Stimulated activated CD8-positive, alpha-beta memory T cell treated with anti-CD3 and anti-CD28 coated beads, Interleukin-12 subunit alpha, Interleukin-12 subunit beta, amount 100 ng/mL, for 1 hour (primary cell): ENCODE results near the gene SLC50A1.
"Not testable (repeated sequence)": the region's sequence is repeated elsewhere in the genome, so short reads cannot be mapped to it uniquely, and the experiment has no call there.

Experiments
- DNase-seq: peaks from one replicate; pipeline ENCODE4 v3.0.0-alpha.2; 2020; ENCODE audit warnings: low read depth

The SLC50A1 gene

DNA sequence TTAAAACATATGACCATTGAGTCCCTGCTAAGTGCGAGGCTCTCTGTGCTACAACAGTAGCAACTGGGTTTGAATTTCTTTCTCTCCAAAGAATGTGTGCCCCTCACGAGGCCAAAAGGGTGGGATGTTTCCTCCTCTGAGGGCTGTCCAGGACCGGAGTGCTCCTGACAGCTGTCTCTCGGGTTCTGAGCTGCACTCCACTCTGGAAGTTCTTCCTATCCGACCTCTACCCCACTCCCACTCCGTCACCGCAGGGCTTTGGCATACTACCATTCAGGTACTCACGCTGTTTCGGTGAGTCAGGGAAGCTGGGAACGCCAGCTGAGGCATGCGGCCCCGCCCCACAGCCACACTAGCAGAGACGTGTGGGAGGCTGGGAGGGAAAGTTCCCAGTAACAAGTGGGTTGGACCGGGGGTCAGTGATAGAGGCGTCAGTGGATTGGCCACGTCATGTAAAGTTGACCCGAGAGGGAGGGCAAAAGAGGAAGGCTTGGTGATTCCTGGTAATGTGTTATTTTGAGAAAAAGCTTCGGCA lies 705 bp upstream of the SLC50A1 start:
- no peak for DNase-seq

DNA sequence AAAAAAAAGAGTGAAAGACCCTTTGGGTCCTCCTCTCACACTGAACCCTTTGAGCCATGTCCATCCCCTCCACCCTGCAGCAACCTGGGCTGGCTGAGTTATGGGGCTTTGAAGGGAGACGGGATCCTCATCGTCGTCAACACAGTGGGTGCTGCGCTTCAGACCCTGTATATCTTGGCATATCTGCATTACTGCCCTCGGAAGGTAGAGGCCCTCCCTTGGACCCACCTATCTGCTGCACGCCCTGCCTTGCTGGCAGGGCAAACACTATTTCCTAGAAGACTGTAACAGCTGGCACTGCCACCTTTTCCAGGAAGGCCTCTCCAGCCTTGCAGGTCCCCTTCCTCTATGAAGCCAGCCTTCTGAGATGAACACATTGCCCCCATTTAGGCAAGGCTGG lies 1.1 kb downstream of the SLC50A1 start:
- DNase-seq = no peak

- no peak for DNase-seq
Measured at GRCh38 chr1:155137154-155137949, 1.7 kb downstream of the SLC50A1 start.

GRCh38 chr1:155139895-155140629 lies 4.4 kb downstream of the SLC50A1 start, which contains the start of gene DPM3:
TSS of gene DPM3 (minus strand) at chr1:155140531. CDS start at chr1:155140240, 291 bp downstream.
- peak; percentile 81 for DNase-seq

GRCh38 chr1:155140630-155140953 lies 4.9 kb downstream of the SLC50A1 start:
- no peak for DNase-seq

- DNase-seq = no peak
Measured at GRCh38 chr1:155141749-155142148, 6.1 kb downstream of the SLC50A1 start.

- DNase-seq = no peak
Measured at GRCh38 chr1:155145491-155145890, 9.8 kb downstream of the SLC50A1 start.

GRCh38 chr1:155155996-155156643 lies 20.5 kb downstream of the SLC50A1 start:
- DNase-seq = not testable (repeated sequence)

DNA sequence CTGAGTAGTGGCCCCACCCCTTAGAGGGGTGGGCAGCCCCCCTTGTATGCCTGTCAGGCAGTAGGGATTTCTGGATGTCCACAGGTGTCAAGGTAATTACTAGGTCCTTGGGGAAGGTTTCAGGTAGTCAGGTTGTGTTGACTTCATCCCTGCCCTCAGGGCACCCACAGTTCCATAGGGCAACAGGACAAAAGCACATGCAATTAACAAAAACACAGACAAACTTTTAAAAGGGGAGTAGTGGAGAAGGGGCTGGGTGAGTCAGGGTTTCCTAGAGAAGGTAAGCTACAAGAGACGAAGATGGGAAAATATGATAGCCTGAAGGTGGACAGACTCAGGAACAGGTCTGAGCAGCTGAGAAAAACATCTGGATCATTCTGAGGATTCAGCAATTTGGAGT lies 23.3 kb downstream of the SLC50A1 start:
- no peak for DNase-seq

DNA sequence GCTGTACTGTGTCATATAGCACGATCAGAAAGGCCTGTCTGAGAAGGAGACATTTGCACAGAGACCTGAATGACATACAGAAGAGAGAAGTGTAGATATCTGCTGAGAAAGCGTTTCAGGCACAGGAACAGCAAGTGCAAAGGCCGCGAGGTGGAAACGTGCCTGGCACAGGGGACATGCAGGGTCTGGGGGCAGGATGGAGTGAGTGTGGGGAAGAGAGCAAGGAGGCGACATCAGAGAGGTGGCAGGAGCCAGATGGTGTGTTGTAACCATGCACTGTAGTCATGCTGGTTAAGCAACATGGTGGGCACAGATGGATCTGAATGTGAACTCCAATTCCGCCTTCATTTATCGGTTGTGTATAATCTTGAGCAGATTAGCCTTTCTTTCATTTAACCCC lies 24.5 kb downstream of the SLC50A1 start:
- DNase-seq = no peak

- not testable (repeated sequence) for DNase-seq
Measured at GRCh38 chr1:155162631-155163030, 27.0 kb downstream of the SLC50A1 start.

DNA sequence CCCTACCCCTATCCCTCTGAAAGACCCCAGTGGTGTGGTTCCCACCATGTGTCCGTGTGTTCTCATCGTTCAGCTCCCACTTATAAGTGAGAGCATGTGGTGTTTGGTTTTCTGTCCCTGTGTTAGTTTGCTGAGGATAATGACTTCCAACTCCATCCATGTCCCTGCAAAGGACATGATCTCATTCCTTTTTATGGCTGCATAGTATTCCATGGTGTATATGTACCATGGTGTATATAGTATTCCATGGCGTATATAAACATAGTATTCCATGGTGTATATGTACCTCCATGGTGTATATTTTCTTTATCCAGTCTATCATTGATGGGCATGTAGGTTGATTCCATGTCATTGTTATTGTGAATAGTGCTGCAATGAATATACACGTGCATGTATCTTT lies 28.1 kb downstream of the SLC50A1 start:
- DNase-seq = not testable (repeated sequence)

DNA sequence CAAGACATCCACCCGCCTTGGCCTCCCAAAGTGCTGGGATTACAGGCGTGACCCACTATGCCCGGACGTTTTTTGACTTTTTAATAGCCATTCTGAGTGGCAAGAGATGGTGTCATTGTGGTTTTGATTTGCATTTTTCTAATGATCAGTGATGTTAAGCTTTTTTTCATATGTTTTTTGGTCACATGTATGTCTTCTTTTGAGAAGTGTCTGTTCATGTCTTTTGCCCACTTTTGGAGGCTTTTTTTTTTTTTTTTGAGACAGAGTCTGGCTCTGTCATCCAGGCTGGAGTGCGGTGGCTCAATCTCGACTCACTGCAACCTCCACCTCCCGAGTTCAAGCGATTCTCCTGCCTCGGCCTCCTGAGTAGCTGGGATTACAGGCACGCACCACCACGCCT lies 29.0 kb downstream of the SLC50A1 start:
- not testable (repeated sequence) for DNase-seq

DNA sequence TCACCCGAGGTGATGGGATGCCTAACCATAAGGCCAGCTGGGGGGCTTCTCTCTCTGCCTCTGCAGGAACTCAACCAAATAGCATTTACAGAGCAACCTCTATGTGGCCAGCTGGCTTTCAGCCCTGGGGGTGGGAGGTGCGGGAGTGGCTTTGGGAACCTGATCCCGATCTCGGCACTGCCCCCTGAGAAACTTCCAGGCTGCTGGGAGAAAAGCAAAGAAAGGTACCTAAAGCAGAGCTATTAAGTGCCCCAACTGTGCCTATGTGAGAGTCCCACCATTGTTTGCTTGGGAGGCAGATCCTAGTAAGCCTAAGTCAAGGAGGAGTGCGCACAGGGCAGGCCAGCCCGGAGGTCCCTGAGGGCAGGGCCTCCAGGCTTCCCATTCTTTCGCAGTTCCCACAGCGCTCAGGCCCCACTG lies 30.4 kb downstream of the SLC50A1 start:
- DNase-seq = no peak

DNA sequence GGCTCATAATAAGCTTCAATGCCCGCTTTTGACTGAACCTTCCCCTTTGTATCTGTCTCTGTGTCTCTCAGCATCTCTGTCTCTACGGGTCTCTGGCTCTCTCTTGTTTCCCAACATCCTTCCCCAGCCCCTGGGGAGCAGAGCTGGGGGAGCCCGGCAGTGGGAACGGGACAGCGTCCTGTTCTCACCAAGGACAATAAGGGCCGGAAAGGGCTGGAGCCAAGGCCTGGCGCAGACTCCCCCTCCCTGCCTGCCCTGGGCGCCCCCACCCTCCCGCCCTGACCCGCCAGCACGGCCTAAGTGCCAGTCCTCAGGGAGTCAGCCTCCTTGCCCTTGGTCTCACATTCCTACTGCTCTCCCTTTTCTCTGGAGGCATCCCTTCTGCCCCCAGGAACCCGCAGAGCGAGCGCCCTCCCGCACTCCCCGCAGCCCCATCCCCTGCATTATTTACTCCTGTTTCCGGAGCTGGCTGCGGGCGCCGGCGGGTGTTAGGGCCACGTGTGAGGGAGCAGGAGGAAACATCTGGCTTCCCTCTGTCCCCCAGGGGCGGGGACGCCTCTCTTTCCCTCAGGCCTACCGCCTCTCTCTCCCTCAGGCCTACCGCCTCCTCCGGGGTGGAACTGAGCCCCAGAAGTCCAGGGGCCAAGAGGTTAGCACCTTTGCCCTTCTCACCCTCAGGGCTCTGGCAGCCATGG lies 31.0 kb downstream of the SLC50A1 start:
- DNase-seq = no peak

GRCh38 chr1:155167166-155168104 lies 31.8 kb downstream of the SLC50A1 start:
- peak; percentile 81 for DNase-seq

DNA sequence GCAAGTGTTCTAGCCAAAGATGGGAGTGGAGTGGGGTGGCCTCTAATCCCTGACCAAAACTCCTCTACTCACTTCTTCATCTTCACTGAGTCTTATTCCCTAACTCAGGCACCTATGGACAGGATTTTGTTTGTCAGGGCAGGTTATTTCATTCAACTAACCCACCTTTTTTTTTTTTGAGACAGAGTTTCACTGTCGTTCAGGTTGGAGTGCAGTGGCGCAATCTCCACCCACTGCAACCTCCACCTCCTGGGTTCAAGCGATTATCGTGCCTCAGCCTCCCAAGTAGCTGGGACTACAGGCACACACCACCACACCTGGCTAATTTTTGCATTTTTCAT lies 32.4 kb downstream of the SLC50A1 start:
- DNase-seq = not testable (repeated sequence)

GRCh38 chr1:155168456-155169210 lies 33.0 kb downstream of the SLC50A1 start:
- DNase-seq = no peak

- no peak for DNase-seq
Measured at GRCh38 chr1:155169541-155169940, 33.9 kb downstream of the SLC50A1 start.

- DNase-seq = no peak
Measured at GRCh38 chr1:155170101-155170785, 34.6 kb downstream of the SLC50A1 start.
